ENCODE measurements around the gene LTBP1.
"Not testable (repeated sequence)": the region's sequence is repeated elsewhere in the genome, so short reads cannot be mapped to it uniquely, and the experiment has no call there.

The LTBP1 gene

DNA sequence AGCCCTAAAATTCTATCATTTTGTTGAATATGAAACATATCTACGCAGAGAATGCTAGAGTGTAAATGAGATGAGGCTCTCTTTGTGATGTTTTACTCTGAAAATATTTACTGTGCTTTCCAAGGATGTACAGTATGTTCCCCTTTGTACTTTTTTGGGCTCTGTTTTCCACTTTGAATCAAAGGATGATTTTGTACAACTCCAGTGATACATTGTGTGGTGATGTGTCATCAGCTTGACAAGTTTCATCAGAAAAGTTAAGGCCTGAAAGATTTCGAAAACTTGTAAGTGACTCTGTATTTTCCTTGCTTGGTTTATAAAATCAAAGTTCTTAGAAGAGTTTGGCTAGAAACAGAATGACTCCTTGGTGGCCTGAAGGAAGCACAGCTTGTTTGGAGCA, 206.3 kb downstream of the LTBP1 start:
- no peak for DNase-seq

DNA sequence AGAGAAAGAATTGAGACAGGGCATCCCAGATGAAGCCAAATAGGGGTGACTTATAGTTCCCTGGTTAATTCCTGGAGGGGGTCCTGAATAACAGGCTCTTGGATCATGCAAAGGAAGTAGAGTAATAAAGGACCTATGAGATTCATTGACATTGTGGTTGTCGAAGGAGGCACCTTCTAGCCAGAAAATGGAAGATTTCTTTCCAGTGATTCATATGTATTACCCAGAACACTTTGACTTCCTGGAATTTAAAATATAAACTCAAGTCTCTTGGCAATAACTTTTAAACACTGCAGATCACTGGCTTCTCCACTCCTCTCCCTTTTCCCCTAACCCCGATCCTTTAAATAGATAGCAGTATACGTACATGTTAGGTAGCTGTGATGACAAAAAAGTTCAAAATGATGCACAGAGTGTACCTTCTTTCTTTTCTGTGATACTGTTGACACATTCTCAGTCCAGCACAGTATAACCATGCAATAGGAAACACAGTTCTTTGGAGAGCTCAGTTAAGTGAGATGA, 211.8 kb downstream of the LTBP1 start:
- no peak for DNase-seq

DNA sequence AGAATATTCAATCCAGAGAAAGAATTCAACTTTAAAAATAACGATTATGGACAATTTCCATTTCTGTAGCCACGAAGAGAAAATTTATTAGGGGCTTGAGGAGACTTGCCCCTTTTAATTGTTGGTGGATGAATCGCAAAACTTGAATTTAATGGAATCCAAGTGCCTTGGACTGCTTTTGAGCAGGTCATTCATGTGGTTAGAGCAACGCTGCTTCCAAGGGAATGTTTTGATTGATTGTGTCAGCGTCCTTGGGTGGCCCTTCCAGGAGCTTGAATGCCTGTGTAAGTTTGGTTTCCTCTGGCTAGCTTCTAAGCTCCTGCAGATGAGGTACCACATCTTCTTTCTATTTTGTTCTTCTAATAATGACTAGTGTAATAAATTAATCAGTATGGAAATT, 213.4 kb downstream of the LTBP1 start:
- no peak for DNase-seq

DNA sequence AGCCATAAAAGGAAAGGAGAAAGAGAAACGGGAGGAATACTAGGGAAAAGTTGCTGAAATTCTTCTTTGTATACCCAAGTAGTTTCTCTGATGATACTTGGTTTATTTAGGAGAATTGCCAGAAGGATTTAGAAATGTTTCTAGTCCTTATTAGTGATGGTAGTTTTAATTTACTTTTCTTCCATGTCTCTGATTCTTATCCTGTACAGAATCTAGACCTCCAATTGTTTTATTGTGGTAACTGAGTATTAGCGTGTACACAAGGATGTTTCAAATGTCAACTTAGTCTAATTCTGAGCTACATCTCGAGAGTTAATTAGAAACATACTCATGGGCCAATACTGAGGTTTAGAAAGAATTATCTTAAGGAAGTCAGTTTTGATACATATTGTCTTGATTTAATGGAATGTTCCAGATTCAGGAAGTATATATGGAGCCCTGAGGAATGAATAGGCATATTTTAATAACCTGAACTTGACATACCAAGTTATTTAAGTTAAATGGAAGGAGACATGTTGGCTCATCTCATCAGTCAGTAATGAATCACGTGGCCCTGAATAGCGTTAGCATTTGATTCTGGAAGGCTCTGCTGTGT, 219.6 kb downstream of the LTBP1 start:
- DNase-seq: no peak

DNA sequence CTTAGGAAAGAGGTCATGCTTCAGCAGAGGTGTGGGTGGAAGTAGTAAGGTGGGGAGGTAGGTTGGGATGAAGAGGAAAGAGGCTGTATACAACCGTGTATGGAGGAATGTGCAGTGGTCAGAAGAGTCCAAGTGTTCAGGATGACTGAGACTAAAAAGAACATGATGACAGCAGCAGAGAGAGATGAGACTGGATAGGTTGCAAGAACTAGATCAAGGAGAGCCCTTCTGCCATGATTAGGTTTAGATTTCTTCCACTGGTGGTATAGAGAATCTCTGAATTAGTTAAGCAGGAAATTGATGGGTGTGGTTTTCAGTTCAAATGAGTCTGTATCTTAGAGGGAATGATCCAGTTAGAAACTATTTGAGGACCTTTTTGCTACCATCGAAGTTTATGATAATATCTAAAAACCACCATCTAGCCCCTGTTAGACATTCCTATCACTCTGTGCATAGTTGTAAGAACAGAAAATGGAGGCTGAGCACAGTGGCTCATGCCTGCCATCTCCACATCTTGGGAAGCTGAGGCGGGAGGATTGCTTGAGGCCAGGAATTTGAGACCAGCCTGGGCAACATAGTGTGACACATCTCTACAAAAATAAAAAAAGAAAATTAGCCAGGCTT, 221.0 kb downstream of the LTBP1 start:
- no peak for DNase-seq

DNA sequence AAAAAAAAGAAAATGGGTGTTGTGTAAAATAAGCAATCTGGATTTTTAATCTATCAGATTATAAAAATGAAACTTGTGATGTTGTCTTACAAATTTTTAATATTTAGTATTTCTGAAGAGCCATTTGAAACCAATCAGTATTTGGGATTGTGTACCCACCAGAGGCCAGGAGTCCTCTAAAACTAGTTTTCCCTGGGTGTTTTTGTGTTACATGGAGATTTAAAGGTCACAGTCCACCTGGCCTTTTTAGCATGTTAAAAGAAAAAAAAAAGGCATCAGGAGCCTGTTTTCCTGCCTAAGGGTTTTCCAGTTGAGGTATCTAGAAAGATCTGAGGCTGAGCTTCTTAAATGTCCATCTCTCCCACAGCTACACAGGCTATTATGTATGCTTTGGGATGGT, 221.7 kb downstream of the LTBP1 start:
- no peak for DNase-seq

DNA sequence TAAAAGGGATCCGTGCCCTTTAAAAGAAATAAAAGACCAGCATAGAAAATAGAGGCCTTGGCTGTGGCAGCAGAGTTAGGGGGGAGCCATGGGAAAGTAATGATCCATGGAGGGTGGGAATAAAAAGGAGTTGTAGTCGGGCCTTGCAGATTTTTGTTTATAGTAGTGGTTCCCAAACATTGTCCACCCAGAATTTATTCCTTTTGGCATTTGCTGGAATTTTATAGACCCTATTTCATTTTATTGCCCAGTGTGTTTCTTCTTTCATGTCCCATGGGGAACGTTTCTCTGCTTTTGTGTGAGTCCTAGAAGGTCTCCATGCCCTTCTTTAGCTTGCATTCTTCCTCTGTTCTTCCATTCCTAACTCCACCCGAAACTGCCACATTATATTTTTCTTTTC, 222.2 kb downstream of the LTBP1 start:
- no peak for DNase-seq

DNA sequence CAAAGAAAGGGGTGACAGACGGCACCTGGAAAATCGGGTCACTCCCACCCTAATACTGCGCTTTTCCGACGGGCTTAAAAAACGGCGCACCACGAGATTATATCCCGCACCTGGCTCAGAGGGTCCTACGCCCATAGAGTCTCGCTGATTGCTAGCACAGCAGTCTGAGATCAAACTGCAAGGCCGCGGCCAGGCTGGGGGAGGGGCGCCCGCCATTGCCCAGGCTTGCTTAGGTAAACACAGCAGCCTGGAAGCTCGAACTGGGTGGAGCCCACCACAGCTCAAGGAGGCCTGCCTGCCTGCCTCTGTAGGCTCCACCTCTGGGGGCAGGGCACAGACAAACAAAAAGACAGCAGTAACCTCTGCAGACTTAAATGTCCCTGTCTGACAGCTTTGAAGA, 223.5 kb downstream of the LTBP1 start:
- DNase-seq: not testable (repeated sequence)

DNA sequence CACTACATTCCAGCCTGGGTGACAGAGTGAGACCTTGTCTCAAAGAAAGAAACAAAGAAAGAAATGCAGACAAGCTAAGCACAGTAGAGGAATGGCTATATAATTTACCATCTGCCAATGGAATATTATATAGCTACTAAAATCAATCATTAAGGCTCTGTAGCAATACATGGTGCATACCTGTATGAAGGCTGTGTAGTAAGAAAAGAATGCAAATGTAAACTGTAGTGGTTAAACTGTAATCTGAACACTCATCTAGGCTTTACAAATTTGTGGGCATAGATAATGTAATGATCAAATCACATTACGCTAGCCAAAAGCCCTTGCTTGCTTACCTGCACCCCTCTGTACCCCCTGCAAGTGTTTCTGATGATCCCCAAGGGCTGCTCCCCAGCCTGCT, 230.9 kb downstream of the LTBP1 start:
- no peak for DNase-seq

DNA sequence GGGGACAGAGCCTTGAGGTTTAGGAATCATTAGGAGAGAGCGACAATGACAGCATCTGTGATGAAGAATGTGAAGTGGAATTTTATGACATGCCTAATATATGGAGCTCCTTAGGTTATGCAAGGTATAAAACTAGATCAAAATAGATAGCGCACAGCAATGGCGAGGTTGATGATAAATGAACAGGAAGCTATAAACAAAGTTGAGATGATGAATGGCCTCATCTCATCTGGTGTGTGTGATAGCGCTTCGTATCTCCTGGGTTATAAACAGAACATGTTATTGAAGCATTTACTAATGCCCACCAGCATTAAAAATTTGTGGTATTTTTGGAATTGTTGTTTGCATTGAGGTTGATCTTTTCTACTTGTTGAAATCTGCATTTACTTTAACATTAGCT, 231.5 kb downstream of the LTBP1 start:
- DNase-seq: no peak

DNA sequence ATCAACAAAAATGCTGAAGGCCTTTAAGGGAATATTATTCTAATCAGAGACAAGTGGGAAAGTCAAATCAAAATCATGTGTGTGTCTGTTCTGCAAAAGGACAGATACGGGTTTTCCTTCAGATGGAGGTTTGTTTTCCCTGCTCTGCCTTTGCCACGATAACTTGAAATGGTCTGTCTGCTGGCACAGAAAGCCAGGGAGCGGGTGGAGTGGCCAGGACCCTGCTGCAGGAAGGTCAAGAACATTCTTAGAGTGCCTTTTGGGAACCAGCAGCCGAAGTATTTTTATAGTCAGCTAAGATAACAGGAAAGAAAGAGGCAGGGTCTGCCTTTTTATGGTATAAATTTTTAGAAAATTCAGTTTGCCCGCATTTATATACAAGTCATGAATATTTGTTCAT, 234.2 kb downstream of the LTBP1 start:
- no peak for DNase-seq

DNA sequence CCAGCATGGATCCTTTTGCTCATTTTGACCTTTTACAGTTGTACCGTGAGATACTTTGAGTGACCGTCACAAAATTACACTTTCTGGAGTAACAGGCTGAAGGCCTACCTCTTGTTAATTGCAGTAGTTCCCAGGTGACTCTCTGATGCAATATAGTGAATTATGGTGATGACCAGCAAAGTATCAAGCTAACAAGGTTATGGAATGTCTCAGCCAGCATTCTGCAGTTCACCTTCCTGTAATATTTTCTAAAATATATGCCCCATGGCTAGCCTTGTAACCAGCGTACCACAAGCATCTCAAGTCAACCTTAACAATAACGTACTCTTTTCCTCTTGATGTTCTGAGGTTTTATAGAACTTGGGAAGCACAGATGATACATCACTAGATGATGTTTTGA, 234.7 kb downstream of the LTBP1 start:
- DNase-seq: no peak

DNA sequence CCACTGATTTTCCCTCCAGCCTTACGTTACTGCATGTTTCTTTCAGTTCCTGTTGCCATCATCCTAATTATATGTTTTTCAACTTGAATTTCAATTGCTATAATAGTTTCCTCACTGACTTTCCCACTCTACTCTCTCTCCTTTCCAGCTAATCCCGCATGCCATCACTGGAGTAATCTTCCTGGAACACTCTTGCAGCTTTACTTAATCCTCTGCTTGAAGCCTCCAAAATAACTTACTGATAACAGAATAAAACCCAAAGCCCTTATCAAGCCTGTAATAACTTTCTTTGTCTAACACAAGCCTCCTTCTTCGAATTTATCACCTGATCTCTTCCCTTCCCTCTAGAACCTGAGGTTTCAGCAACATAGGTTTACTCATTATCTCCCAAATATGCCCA, 237.3 kb downstream of the LTBP1 start:
- no peak for DNase-seq

DNA sequence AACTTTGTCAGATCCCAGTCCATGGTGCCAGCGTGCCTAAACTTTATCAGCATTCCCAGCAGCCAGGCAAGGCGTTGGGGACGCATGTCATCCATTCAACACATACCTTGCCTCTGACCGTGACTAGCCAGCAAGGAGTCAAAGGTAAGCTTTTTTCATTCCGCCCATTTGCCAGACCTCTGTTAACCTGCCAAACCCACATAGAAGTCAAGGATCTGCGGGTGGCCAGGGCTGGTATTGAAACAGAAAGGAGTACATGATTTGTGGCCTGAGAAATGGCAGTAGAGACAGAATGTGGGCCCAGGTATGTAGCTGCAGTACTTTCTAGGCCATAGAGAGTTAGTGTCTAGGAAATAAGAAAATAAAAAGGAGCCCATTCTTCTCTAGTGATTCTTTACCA, 240.2 kb downstream of the LTBP1 start:
- DNase-seq: no peak

DNA sequence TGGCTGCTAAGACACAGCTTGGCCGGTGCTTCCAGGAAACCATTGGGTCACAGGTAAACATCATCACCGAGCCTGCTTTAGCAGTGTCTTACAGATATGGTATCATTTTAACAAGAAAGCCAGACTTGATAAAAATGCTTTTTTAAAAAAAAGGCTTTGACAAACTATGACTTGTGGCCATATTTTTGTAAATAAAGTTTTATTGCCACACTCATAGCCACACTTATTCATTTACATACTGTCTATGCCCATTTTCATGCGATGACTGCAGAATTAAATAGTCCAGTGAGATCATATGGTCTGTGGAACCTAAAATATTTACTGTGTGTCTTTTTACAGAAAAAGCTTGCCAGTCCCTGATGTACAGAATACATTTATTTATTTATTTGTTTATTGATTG, 242.0 kb downstream of the LTBP1 start:
- no peak for DNase-seq

DNA sequence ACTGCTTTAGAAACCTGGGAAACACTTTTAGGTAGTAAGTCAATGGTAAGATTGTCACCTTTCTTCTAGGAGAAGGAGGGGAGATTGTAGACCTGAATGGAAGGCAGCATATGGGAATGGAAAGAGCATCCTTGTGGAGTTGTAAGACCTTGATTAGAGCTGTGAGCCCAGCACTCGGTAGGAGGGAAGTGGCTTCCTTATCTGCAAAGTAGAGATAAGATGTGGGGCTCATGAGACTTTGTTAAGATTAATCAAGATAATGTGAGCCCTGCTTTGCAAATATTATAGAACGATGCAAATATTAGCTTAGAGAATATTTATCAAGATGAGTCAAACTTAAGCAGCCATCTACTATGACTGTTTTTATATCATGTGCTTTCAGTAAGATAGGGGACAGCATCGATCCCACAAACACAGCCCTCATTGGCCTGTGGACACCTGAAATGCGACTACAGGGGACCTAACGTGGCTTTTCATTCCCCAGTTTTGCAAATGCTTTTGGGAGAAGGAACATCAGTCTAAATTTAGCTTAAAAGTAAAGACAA, 243.7 kb downstream of the LTBP1 start:
- DNase-seq: no peak

DNA sequence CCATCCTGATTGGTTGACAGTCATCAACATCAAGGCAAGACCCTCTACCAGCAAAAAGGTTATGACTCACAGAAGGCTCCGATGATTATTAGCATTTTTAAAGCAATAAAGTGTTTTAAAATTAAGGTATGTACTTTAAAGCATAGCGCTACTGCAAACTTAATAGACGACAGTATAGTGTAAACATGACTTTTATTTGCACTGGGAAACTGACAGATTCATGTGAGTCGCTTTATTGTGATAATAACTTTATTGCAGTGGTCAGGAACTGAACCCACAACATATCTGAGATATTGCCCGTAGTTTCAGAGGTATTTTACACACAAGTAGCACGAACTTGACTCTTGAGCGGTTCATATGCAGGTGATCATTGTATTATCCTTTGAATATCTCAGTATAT, 249.1 kb downstream of the LTBP1 start:
- no peak for DNase-seq

DNA sequence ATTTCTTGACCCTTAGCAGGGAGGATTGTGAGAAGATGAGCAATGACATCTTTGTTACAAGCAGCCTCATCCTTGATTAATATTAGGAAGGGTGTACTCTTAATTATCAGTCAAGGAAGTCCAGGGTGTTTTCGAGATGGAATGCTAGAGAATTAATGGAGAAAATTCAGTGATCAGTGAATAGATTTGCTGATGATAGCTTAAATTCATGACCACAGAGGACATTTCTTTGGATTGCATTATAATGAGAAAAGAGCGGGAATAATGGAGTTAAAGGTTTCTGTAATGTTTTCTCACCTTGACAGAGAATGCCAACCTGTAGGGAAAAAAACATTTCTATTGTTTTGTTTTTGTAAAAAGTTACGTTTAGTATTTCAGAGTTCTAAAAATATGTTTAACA, 249.9 kb downstream of the LTBP1 start:
- DNase-seq: no peak

DNA sequence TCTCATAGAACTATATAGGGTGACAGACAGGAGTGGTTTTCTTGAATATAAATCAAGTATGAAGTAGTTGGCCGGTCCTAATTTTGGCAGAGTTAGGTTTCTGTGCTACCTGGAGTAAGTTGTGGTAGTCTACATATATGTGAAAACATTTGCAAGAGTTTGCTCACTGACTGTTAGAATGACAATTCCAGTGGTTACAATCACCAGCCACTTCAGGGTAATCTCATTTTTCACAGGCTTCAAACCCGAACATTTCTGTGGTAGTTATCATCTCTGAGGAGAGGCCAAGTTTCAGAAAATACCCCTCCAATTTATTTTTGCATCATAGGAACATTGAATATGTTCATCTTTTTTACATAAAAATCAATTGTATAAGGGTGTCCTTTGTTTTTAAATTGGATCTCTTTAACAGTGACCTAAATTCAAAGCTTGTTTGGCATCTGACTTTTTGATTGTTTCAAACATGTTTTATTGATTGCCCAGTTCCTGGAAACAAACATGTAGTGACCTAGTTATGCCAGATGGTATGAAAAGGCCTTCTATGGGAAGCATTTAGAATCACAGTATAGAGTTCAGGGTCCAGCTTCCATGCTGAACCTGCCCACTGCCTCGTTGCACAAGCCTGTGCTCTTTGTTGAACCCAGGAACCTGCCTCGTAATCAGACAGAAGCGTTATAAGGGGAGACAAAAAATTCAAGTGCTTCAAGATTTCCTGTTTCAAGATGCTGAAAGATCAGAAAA, 250.6 kb downstream of the LTBP1 start:
- DNase-seq: no peak

DNA sequence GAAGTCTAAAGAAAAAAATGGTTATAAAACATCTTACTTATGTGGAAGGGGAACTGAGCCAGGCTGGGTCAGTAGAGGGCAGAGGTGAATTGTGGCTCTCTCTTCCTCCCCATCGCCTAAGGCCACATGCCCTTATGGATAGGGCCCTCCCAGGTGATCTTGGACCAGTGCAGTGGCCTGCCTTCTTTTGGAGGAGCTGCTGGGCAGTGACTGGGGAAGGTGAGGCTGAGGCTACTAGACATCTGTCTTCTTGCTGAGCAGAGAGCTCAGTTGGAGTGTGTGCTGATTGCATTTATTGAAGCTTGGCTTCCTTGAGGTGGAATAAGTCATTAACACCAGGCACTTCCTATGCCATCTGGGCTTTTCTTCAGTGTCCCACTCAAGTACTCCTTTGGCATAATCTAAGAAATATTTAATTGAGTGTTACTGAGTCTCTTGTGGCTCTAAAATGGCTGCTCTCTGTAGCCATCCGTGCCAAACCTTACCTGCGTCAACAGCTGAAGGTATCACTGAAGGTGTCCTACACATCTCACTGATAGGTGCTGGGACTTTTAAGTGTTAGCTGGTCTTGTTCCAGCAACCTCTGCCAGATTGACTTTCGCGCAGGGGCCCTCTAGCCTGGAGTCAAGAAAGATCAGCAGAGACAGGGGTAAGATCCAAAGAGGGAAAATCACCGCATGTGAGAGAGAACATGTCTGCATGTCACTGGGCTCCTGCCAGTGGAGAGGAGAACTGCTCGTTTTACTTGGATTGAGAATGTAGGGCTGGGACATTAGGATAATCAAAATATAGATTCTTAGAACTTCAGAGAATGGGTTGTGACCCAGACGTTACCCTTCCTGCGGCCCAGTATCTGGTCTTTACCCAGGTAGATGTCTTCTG, 256.1 kb downstream of the LTBP1 start:
- no peak for DNase-seq

DNA sequence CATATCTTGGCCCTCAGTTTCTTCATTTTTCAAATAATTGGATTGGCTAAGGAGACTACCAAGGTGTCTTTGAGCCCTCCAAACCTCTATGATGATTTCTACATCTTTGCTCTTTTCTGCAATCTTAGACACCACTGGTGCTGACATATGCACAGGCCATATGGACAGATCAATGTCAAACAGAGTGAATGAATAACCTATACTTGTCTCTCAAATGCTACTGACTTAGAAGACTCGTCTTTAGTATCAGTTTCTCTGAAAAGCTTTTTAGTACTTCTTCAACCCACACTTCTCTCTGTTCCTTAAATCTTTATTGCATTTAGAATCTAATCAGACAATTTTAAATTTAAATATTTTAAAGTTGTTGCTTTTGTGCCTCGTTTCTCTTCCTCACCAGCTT, 258.2 kb downstream of the LTBP1 start:
- no peak for DNase-seq

DNA sequence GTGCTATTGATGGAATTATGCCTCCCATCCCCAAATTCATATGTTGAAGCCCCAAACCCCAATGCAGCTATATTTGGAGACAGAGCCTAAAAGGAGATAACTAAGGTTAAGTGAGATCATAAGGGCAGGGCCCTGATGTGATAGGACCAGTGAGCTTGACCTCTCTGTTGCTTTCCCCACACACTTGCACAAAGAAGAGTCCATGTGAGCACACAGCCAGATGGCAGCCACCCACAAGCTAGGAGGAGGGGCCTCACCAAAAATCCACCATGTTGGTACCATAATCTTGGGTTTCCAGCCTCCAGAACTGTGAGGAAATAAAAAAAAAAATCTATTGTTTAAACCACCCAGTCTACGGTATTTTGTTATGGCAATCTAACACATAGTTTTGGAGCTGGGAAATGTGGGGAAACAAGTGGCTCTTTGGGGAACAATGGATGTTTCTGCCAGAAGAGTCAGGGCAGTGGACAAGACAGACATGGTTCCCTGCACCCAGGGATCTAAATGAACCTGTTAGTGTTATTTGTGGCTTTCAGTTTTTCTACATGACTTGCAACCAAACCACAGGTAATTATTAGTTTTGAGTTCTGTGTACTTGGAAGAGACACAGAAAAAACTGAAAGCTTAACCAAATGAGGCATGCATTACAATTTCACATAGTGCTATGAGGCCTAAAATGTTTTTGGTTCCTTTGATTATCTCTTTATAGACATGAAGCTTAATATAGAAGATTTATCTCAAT, 259.1 kb downstream of the LTBP1 start:
- no peak for DNase-seq

Data from SIG-M5 (cell line).